HepG2 (cell line): ENCODE results near the gene PAQR6. TPM values are rescaled to one million over a fixed set of nuclear protein-coding genes. Genes with fewer than 3 reads are reported as not detected.

ENCODE experiments used
- ATAC-seq: fragments of 200-7000 bp; cut with Tn5 transposase; 3 replicates; pipeline ENCODE4 v1.9.1; 2020; ENCODE audit warnings: mild to moderate bottlenecking, moderate library complexity
- BruUV-seq: library from RNA; stranded (reverse); fragments of 400-500 nt; replicated peaks from 2 replicates; lab custom pipeline; 2021; lab: Mats Ljungman, UMichigan
- CTCF ChIA-PET: fragments of 300-600 bp; formaldehyde crosslinking; extraction: SDS; loops from one replicate; lab custom pipeline; 2021; ENCODE audit warnings: low total read pairs, inconsistent platforms, low intra/inter-chr PET ratio; lab: Yijun Ruan, JAX
- POLR2A ChIA-PET: fragments of 350-600 bp; sonication (Branson Sonifier 250); formaldehyde crosslinking; loops from one replicate; lab custom pipeline; 2020; ENCODE audit warnings: antibody characterized with exemption, inconsistent platforms; lab: Yijun Ruan, JAX
- DNase-seq: peaks from one replicate; pipeline ENCODE4 v3.0.0-alpha.2; 2015; ENCODE audit warnings: low spot score
- FAIRE-seq: peaks from 3 replicates; lab custom pipeline; 2011; peaks lifted over from hg19 to GRCh38; lab: Jason Lieb, UNC
- H2AFZ ChIP-seq: one replicate; pipeline ENCODE4 v1.6.1; 2011; ENCODE audit warnings: low read length, inconsistent platforms
- H3K27ac ChIP-seq: fragments of 300-600 bp; 3 replicates; pipeline ENCODE4 v1.8.0; 2011; ENCODE audit warnings: mixed run types, mild to moderate bottlenecking, mixed read lengths, low read length, inconsistent platforms; ENCODE audit not compliant: insufficient read depth; ENCODE audit errors: extremely low read length
- H3K27me3 ChIP-seq, 2 experiments: fragments of 200-600 bp in 1 of 2; 2 replicates in 1 of 2; 3 replicates in 1 of 2; pipeline versions ENCODE4 v1.6.0 to v1.8.0; 2011; ENCODE audit warnings: low read length in 2 of 2, mild to moderate bottlenecking in 2 of 2, moderate library complexity in 2 of 2, inconsistent platforms in 1 of 2; ENCODE audit not compliant: insufficient read depth in 2 of 2, control insufficient read depth in 1 of 2
- H3K36me3 ChIP-seq, 2 experiments: fragments of 200-600 bp in 1 of 2; replicated peaks in 1 of 2; 2 replicates in 1 of 2; 3 replicates in 1 of 2; pipeline versions ENCODE4 v1.5.1 to v1.8.0; 2011; ENCODE audit warnings: low read length in 2 of 2, inconsistent platforms in 1 of 2; ENCODE audit not compliant: insufficient read depth in 2 of 2, control insufficient read depth in 1 of 2
- H3K4me1 ChIP-seq: 2 replicates; pipeline ENCODE4 v1.5.1; 2012; ENCODE audit warnings: low read length, inconsistent platforms; ENCODE audit not compliant: insufficient read depth
- H3K4me2 ChIP-seq: 2 replicates; pipeline ENCODE4 v1.6.0; 2011; ENCODE audit warnings: low read depth, low read length, inconsistent platforms
- H3K4me3 ChIP-seq, 3 experiments: fragments of 200-600 bp in 1 of 3; sonication (generic), shearing (Covaris generic) in 1 of 3; replicated peaks in 1 of 3; 2 replicates each; pipeline ENCODE4 v1.5.1; 2011 to 2016; ENCODE audit warnings: low read length in 3 of 3, inconsistent platforms in 2 of 3, low read depth in 2 of 3, mild to moderate bottlenecking in 2 of 3, control low read depth in 1 of 3, mixed read lengths in 1 of 3; ENCODE audit not compliant: insufficient read depth in 1 of 3
- H3K79me2 ChIP-seq: one replicate; pipeline ENCODE4 v1.6.1; 2011; ENCODE audit warnings: low read length, inconsistent platforms; ENCODE audit not compliant: insufficient read depth
- H3K9ac ChIP-seq: 2 replicates; pipeline ENCODE4 v1.6.0; 2011; ENCODE audit warnings: mild to moderate bottlenecking, low read depth, low read length, inconsistent platforms; ENCODE audit not compliant: insufficient read depth
- H3K9me3 ChIP-seq: 2 replicates; pipeline ENCODE4 v1.5.1; 2012; ENCODE audit warnings: mild to moderate bottlenecking, low read length
- H4K20me1 ChIP-seq: 2 replicates; pipeline ENCODE4 v1.6.0; 2011; ENCODE audit warnings: inconsistent platforms, mild to moderate bottlenecking, low read length, moderate library complexity; ENCODE audit not compliant: insufficient read depth
- MTERF4 ChIP-seq: sonication (generic); formaldehyde crosslinking; IDR thresholded peaks from 2 replicates; pipeline ENCODE4 v1.8.0; 2023; ENCODE audit warnings: mild to moderate bottlenecking, missing genetic modification reagents
- RBM22 ChIP-seq: fragments of 200-400 bp; formaldehyde crosslinking; optimal IDR thresholded peaks from 2 replicates; pipeline ENCODE3; 2017; ENCODE audit warnings: mild to moderate bottlenecking, low read length, moderate library complexity
- SMYD3 ChIP-seq: sonication (generic); formaldehyde crosslinking; IDR thresholded peaks from 2 replicates; pipeline ENCODE4 v1.8.1; 2023; ENCODE audit warnings: mild to moderate bottlenecking, missing genetic modification reagents
- SP4 ChIP-seq: sonication (generic); formaldehyde crosslinking; IDR thresholded peaks from 2 replicates; pipeline ENCODE4 v1.8.1; 2023; ENCODE audit warnings: mild to moderate bottlenecking, missing genetic modification reagents
- TOPORS ChIP-seq: sonication (generic); formaldehyde crosslinking; IDR thresholded peaks from 2 replicates; pipeline ENCODE4 v1.8.0; 2023; ENCODE audit warnings: mild to moderate bottlenecking, missing genetic modification reagents
- ZBTB37 ChIP-seq: sonication (generic); formaldehyde crosslinking; IDR thresholded peaks from 2 replicates; pipeline ENCODE4 v1.4.0; 2020; ENCODE audit warnings: mild to moderate bottlenecking, missing genetic modification reagents
- ZFP90 ChIP-seq: sonication (generic); formaldehyde crosslinking; IDR thresholded peaks from 2 replicates; pipeline ENCODE4 v1.8.0; 2022; ENCODE audit warnings: missing genetic modification reagents, mild to moderate bottlenecking, inconsistent platforms, borderline replicate concordance
- ZNF280D ChIP-seq: sonication (generic); formaldehyde crosslinking; IDR thresholded peaks from 2 replicates; pipeline ENCODE4 v1.5.1; 2020; ENCODE audit warnings: mild to moderate bottlenecking, missing genetic modification reagents
- ZNF350 ChIP-seq: sonication (generic); formaldehyde crosslinking; IDR thresholded peaks from 2 replicates; pipeline ENCODE4 v1.4.0; 2020; ENCODE audit warnings: mild to moderate bottlenecking, low read depth, missing genetic modification reagents, borderline replicate concordance
- ZNF678 ChIP-seq: sonication (generic); formaldehyde crosslinking; IDR thresholded peaks from 2 replicates; pipeline ENCODE4 v1.4.0; 2020; ENCODE audit warnings: mild to moderate bottlenecking, missing genetic modification reagents
- WGBS: methylation state at CpG from one replicate; pipeline ENCODE4 v1.1.6; 2017; ENCODE audit warnings: low lambda C conversion rate; 5-methylcytosine and 5-hydroxymethylcytosine counted together
- in situ Hi-C: cut with HindIII; loops from 2 replicates; pipeline ENCODE4 v1.10.0; 2017; ENCODE audit warnings: low pct_unique_long_range_greater_than_20kb; ENCODE audit not compliant: extremely low pct_ligation_motif_present
- intact Hi-C: fragments of 100-400 bp; cut with micrococcal nuclease; formaldehyde crosslinking; loops from one replicate; pipeline ENCODE4 v1.10.0; 2022; ENCODE audit not compliant: unreplicated experiment
- polyA plus RNA-seq, 8 experiments: library from polyadenylated mRNA; depleted of rRNA in 3 of 8; stranded (reverse) in 7 of 8; unstranded in 1 of 8; fragments of >200 nt; fragmentation: Illumina TruSeq in 4 of 8; extraction: Trizol in 4 of 8; gene quantifications; 2 replicates each; pipeline versions ENCODE4 v1.2.1 to v1.2.3, GENCODE V29; 2011 to 2016; ENCODE audit warnings: low read depth in 4 of 8, missing spikeins in 1 of 8, mixed read lengths in 1 of 8; ENCODE audit not compliant: insufficient read depth in 1 of 8
- total RNA-seq, 5 experiments: library from RNA; depleted of rRNA; stranded (reverse); fragments of >200 nt; fragmentation: Illumina TruSeq; extraction: Trizol; gene quantifications; 2 replicates each; pipeline ENCODE4 v1.2.3, GENCODE V29; 2016; ENCODE audit warnings: low read depth in 1 of 5

Gene PAQR6
- total and polyA plus RNA-seq, 2 of the 13 experiments (the other 11 are each of a cell fraction or from before 2014, with no cell fraction given): 0.82 to 1.4 TPM

GRCh38 chr1:156225677-156226014, 22.2 kb downstream of the PAQR6 start:
- no TSS peak for BruUV-seq
- H3K36me3 ChIP-seq: peaks cover 22 to 57% of the 10 kb centered on the region in 2 experiments
- TF ChIP-seq ZNF280D (CRISPR knock-in tag): no peak
- 0 out of 2 replicates have a peak, but pooled peaks have one; percentile 4 for TF ChIP-seq ZFP90 (CRISPR knock-in tag)
- TF ChIP-seq SMYD3: 0 out of 2 replicates have a peak, but pooled peaks have one; percentile 8
- TF ChIP-seq ZNF350: no peak
- 0 out of 2 replicates have a peak, but pooled peaks have one; percentile 1 for TF ChIP-seq ZBTB37 (CRISPR knock-in tag)
- peak; percentile 13; the same call in 1 of the 2 replicates for TF ChIP-seq TOPORS (CRISPR knock-in tag)
- no peak for TF ChIP-seq RBM22
- 0 out of 2 replicates have a peak, but pooled peaks have one; percentile 6 for TF ChIP-seq MTERF4
- TF ChIP-seq ZNF678 (CRISPR knock-in tag): no peak
- no peak for TF ChIP-seq SP4 (CRISPR knock-in tag)
- H3K9ac ChIP-seq: no peak overlapping the region
- no peak overlapping the region for H3K27ac ChIP-seq
- no peaks in the 10 kb centered on the region for H4K20me1 ChIP-seq
- intact Hi-C loops (loop anchor here (1.0 to 2.0 kb wide), 4 partner anchors 25 to 135 kb away; no protein-coding TSS in a partner anchor), in situ Hi-C loops (loop anchor here (5.0 kb wide), 1 partner anchor 83 kb away; no protein-coding TSS in a partner anchor)
- ATAC-seq (no peak), FAIRE-seq (no peak), DNase-seq (no peak)
- no peaks in the 10 kb centered on the region for H3K9me3 ChIP-seq
- no peaks in the 10 kb centered on the region for H3K27me3 ChIP-seq
- H3K4me2 ChIP-seq: no peak overlapping the region
- no peak overlapping the region for H2AFZ ChIP-seq
- ChIA-PET POLR2A (interaction anchor here (0.7 to 4.5 kb wide), 13 partner anchors 11 to 107 kb away, joined by 3 to 61 read pairs (median 4); partner anchors contain the start of genes PMF1 and SLC25A44), CTCF (interaction anchor here (1.2 to 2.0 kb wide), 3 partner anchors 79 to 129 kb away, joined by 4 to 44 read pairs (median 37); no protein-coding TSS in a partner anchor)
- H3K79me2 ChIP-seq: no peaks in the 10 kb centered on the region
- no peak overlapping the region for H3K4me3 ChIP-seq
- peaks cover 17% of the 10 kb centered on the region for H3K4me1 ChIP-seq
- 3% methylated on average over 2 of the region's 2 CpGs for WGBS
